CD4-positive, alpha-beta T cell (primary cell): ENCODE data around the gene MEDAG. TPM values are rescaled to one million over a fixed set of nuclear protein-coding genes. Genes with fewer than 3 reads are reported as not detected.

Source experiments
- ATAC-seq: fragments of 200-7000 bp; cut with Tn5 transposase; one replicate; pipeline ENCODE4 v1.10.0; 2022; ENCODE audit warnings: mild to moderate bottlenecking; ENCODE audit not compliant: poor library complexity
- CTCF ChIA-PET: fragments of 350-600 bp; sonication (Branson Sonifier 250); formaldehyde crosslinking; loops from one replicate; lab custom pipeline; 2021; ENCODE audit warnings: antibody characterized with exemption, inconsistent platforms; lab: Charles Lee
- POLR2A ChIA-PET: fragments of 350-600 bp; sonication (Branson Sonifier 250); formaldehyde crosslinking; loops from one replicate; lab custom pipeline; 2021; ENCODE audit warnings: antibody characterized with exemption, inconsistent platforms; lab: Charles Lee
- DNase-seq, 14 experiments: peaks; one replicate each; pipeline ENCODE4 v3.0.0-alpha.2; 2013 to 2020; ENCODE audit warnings: mixed read lengths in 2 of 14
- H3K27ac ChIP-seq, 2 donors: one replicate each; pipeline versions ENCODE4 v1.5.1 to v1.7.0; 2013; ENCODE audit warnings: low read length in 2 of 2, low read depth in 1 of 2, mild to moderate bottlenecking in 1 of 2
- H3K27me3 ChIP-seq, 2 experiments: 1 replicate in 1 of 2; 2 replicates in 1 of 2; pipeline versions ENCODE4 v1.6.1 to v1.7.0; 2013; ENCODE audit warnings: low read length in 2 of 2, control low read depth in 1 of 2, mild to moderate bottlenecking in 1 of 2, moderate library complexity in 1 of 2; ENCODE audit not compliant: insufficient read depth in 2 of 2, control insufficient read depth in 1 of 2
- H3K36me3 ChIP-seq: one replicate; pipeline ENCODE4 v1.6.1; 2013; ENCODE audit warnings: low read length, control low read depth; ENCODE audit not compliant: insufficient read depth
- H3K4me1 ChIP-seq: one replicate; pipeline ENCODE4 v1.6.1; 2013; ENCODE audit warnings: low read length, control low read depth; ENCODE audit not compliant: insufficient read depth
- H3K4me3 ChIP-seq: one replicate; pipeline ENCODE4 v1.5.1; 2013; ENCODE audit warnings: mild to moderate bottlenecking, low read length, moderate library complexity
- H3K9me3 ChIP-seq, 2 experiments: 1 replicate in 1 of 2; 2 replicates in 1 of 2; pipeline versions ENCODE4 v1.6.1 to v1.7.0; 2013; ENCODE audit warnings: low read length in 2 of 2, mild to moderate bottlenecking in 2 of 2, control low read depth in 1 of 2, moderate library complexity in 1 of 2; ENCODE audit not compliant: control insufficient read depth in 1 of 2, insufficient read depth in 1 of 2
- H3K27ac Mint-ChIP-seq: one replicate; pipeline ENCODE4 v1.8.0; 2020; ENCODE audit warnings: mixed read lengths
- H3K27me3 Mint-ChIP-seq: one replicate; pipeline ENCODE4 v1.8.0; 2021; ENCODE audit warnings: mixed read lengths
- H3K36me3 Mint-ChIP-seq: one replicate; pipeline ENCODE4 v1.8.0; 2021; ENCODE audit warnings: low read depth, mixed read lengths
- H3K4me1 Mint-ChIP-seq: one replicate; pipeline ENCODE4 v1.8.0; 2021; ENCODE audit warnings: low read depth, mixed read lengths
- H3K4me3 Mint-ChIP-seq: one replicate; pipeline ENCODE4 v1.8.0; 2020; ENCODE audit warnings: mild to moderate bottlenecking, mixed read lengths
- H3K9me3 Mint-ChIP-seq: one replicate; pipeline ENCODE4 v1.8.0; 2020; ENCODE audit warnings: mixed read lengths
- intact Hi-C, 2 experiments: fragments of 100-400 bp; cut with DNase I in 1 of 2; cut with micrococcal nuclease in 1 of 2; formaldehyde crosslinking; loops; one replicate each; pipeline versions ENCODE4 v1.15.1 to v1.9.0; 2023 to 2025; cut with DNase I, micrococcal nuclease
- total RNA-seq, 174 experiments: library from RNA in 2 of 174; stranded (reverse) in 2 of 174; gene quantifications; one replicate each; pipeline ENCODE4 v1.2.3 and lab custom pipeline; 2021 to 2026
- TF ChIP-seq, protein P1 (sequence below): fragments of 200-600 bp; IDR thresholded peaks from one replicate; pipeline ENCODE4 v1.8.0; 2022; ENCODE audit warnings: antibody characterized with exemption, mild to moderate bottlenecking

The MEDAG gene
- total RNA-seq, 2 experiments from 2014 or later: not detected

DNA sequence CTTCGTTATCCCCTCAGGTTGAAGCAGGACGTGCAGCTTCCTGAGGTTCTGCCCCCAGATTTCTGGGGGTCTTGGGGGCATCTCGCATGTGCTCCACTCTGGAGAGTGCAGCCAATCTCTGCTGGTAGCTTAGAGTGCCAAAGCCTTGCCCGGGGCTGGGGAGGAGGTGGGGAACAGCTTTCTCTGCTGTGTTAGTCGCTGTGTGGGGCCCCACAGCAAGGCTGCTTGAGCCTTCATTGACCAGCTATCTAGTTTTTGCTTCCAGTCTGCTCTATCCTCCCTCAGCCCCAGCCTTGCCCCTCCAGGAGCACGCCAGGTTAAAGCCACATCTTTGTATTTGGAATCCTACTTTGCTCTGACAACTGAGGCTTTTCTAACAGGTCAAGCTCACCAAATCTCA is 32.0 kb upstream of the MEDAG start:
- DNase-seq (no peak), ATAC-seq (no peak)
- H3K27ac Mint-ChIP-seq: no peak overlapping the region
- H3K36me3 Mint-ChIP-seq: no peaks in the 10 kb centered on the region
- no peaks in the 10 kb centered on the region for H3K4me1 ChIP-seq
- no peaks in the 10 kb centered on the region for H3K36me3 ChIP-seq
- H3K9me3 Mint-ChIP-seq: no peaks in the 10 kb centered on the region
- H3K27me3 Mint-ChIP-seq: peaks cover 14% of the 10 kb centered on the region
- H3K27ac ChIP-seq: no peak overlapping the region
- intact Hi-C loops: no loop called here
- H3K9me3 ChIP-seq: no peaks in the 10 kb centered on the region
- TF ChIP-seq, protein P1, sequence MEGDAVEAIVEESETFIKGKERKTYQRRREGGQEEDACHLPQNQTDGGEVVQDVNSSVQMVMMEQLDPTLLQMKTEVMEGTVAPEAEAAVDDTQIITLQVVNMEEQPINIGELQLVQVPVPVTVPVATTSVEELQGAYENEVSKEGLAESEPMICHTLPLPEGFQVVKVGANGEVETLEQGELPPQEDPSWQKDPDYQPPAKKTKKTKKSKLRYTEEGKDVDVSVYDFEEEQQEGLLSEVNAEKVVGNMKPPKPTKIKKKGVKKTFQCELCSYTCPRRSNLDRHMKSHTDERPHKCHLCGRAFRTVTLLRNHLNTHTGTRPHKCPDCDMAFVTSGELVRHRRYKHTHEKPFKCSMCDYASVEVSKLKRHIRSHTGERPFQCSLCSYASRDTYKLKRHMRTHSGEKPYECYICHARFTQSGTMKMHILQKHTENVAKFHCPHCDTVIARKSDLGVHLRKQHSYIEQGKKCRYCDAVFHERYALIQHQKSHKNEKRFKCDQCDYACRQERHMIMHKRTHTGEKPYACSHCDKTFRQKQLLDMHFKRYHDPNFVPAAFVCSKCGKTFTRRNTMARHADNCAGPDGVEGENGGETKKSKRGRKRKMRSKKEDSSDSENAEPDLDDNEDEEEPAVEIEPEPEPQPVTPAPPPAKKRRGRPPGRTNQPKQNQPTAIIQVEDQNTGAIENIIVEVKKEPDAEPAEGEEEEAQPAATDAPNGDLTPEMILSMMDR: no peak
- no peak overlapping the region for H3K4me3 ChIP-seq
- peaks cover 0 to 2% of the 10 kb centered on the region in 2 experiments for H3K27me3 ChIP-seq
- POLR2A ChIA-PET: no interaction called here
- H3K4me1 Mint-ChIP-seq: no peaks in the 10 kb centered on the region
- H3K4me3 Mint-ChIP-seq: no peak overlapping the region
- CTCF ChIA-PET: no interaction called here

- no peak overlapping the region for H3K27ac Mint-ChIP-seq
- ATAC-seq (no peak), DNase-seq (no peak)
- no peaks in the 10 kb centered on the region for H3K4me1 Mint-ChIP-seq
- H3K4me3 Mint-ChIP-seq: no peak overlapping the region
- POLR2A ChIA-PET: no interaction called here
- H3K36me3 Mint-ChIP-seq: no peaks in the 10 kb centered on the region
- intact Hi-C loops: no loop called here
- Histone ChIP-seq H3K27me3 (peaks cover 0 to 2% of the 10 kb centered on the region in 2 experiments), H3K27ac (no peak overlapping the region), H3K36me3 (no peaks in the 10 kb centered on the region), H3K4me1 (no peaks in the 10 kb centered on the region), H3K4me3 (no peak overlapping the region), H3K9me3 (no peaks in the 10 kb centered on the region)
- H3K9me3 Mint-ChIP-seq: no peaks in the 10 kb centered on the region
- CTCF ChIA-PET: no interaction called here
- H3K27me3 Mint-ChIP-seq: peaks cover 11% of the 10 kb centered on the region
- TF ChIP-seq, protein P1: no peak
These were observed 31.5 kb upstream of the MEDAG start for GRCh38 chr13:30874561-30874960.

DNA sequence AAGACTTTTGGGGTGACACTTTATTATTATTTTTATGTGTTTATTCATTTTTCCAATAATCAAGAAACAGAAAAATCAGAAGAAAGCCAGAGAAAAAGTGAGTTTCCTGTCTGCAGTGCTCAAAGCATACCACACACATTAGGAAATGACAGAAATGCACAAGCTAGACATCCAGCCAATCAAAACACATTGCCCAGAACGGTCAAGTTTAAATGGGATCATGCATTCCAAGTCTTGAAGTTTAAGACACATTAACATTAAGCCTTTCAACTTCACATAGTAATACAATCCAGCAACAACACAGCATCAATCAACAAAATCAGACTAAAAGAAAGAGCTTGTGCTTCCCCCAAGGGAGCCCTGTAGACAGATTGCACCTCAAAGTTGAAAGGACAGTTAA is 28.7 kb upstream of the MEDAG start:
- ChIA-PET POLR2A (no interaction called here), CTCF (no interaction called here)
- Mint-ChIP-seq H3K27ac (no peak overlapping the region), H3K4me1 (no peaks in the 10 kb centered on the region), H3K9me3 (no peaks in the 10 kb centered on the region), H3K27me3 (peaks cover 24% of the 10 kb centered on the region), H3K36me3 (no peaks in the 10 kb centered on the region), H3K4me3 (no peak overlapping the region)
- ATAC-seq: no peak
- intact Hi-C loops: no loop called here
- Histone ChIP-seq H3K9me3 (no peaks in the 10 kb centered on the region), H3K36me3 (no peaks in the 10 kb centered on the region), H3K4me3 (no peak overlapping the region), H3K4me1 (no peaks in the 10 kb centered on the region), H3K27me3 (peaks cover 0 to 5% of the 10 kb centered on the region in 2 experiments), H3K27ac (no peak overlapping the region)
- TF ChIP-seq, protein P1: no peak
- no peak for DNase-seq
